Measurements from ENCODE around the gene GPR183.

GPR183 gene

DNA sequence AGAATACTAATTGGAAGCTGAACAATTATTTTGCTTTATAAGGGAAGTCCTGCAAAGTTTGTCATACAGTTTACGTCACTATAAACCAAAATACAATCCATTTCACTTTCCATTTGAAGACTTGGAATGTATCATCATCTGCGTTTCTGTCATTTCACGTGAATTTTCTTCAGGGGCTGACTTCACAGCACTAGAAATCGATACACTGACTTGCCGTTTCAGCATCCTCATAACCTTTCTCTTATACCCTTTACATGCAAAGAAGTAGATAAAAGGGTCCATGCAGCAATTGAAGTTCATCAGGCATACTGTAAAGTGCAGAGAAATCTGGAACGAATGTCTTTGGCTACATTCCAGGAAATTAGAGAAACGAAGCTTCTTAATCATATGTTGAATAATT lies 12.2 kb downstream of the GPR183 start:
- Histone ChIP-seq H3K23ac (ENCODE audit: low read depth, low read length, poor library complexity) (no peak overlapping the region), H3K4me2 (ENCODE audit: insufficient read depth, low read length, poor library complexity, severe bottlenecking) (no peak overlapping the region), H3K4me1 (ENCODE audit: control insufficient read depth in 2 of 2, insufficient read depth in 1 of 2, low read depth in 1 of 2, low read length in 2 of 2) (no peaks in the 10 kb centered on the region), H4K8ac (ENCODE audit: low read depth, low read length) (no peak overlapping the region), H2AFZ (ENCODE audit: low read length) (no peak overlapping the region), H3K4ac (ENCODE audit: low read length) (no peak overlapping the region), H3K36me3 (replicated peaks in 1 of 2; ENCODE audit: control insufficient read depth in 2 of 2, insufficient read depth in 2 of 2, low read length in 2 of 2) (no peaks in the 10 kb centered on the region), H2BK15ac (ENCODE audit: low read length) (no peak overlapping the region), H3K9me3 (replicated peaks in 1 of 2; ENCODE audit: control insufficient read depth in 2 of 2, insufficient read depth in 1 of 2, low read depth in 1 of 2, low read length in 2 of 2) (no peaks in the 10 kb centered on the region), H2BK120ac (ENCODE audit: low read depth, low read length) (no peak overlapping the region), H2BK12ac (ENCODE audit: low read length) (no peak overlapping the region), H3K79me1 (ENCODE audit: low read depth, low read length) (no peaks in the 10 kb centered on the region), H3K9ac (ENCODE audit: low read depth, low read length, poor library complexity) (no peak overlapping the region), H3K4me3 (ENCODE audit: low read length in 2 of 2) (no peak overlapping the region), H3K14ac (ENCODE audit: low read length) (no peak overlapping the region), H2AK5ac (ENCODE audit: low read depth, low read length) (no peak overlapping the region), H3K18ac (ENCODE audit: low read length) (no peak overlapping the region), H4K91ac (ENCODE audit: low read depth, low read length, poor library complexity) (no peak overlapping the region), H2BK5ac (ENCODE audit: low read length) (no peak overlapping the region), H3K27ac (replicated peaks; ENCODE audit: low read length) (no peak overlapping the region), H3K27me3 (ENCODE audit: control insufficient read depth in 3 of 3, insufficient read depth in 3 of 3, low read depth in 1 of 3, low read length in 3 of 3) (no peaks in the 10 kb centered on the region)
- WGBS, 2 donors (ENCODE audit: extremely low coverage in 2 of 2, insufficient read length in 2 of 2, insufficient replicate concordance in 1 of 2): no CpG with 5 or more reads among the region's 7 CpGs
- no peak for DNase-seq (ENCODE audit: low spot score)

DNA sequence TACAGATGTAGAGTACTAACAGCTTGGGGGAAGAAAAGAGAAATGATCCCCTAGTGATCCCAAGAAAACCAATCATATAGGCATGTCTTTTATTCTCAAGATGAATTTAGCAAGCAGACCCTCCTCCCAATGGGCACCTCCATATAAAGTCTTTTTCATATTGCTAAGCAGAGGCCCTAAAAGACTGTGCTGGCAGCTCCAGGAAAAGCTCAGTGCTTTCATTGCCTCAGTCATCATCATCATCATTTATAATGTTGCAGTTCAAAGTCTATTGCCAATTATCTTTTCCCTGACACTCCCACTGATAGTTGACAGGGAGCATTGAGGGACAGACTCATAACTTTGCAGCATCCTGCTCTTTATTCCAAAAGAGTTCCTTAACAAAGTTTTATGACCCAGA lies 13.0 kb downstream of the GPR183 start:
- DNase-seq (ENCODE audit: low spot score): no peak
- no peak overlapping the region for H2AFZ ChIP-seq (ENCODE audit: low read length)
- no peak overlapping the region for H3K4me2 ChIP-seq (ENCODE audit: insufficient read depth, low read length, poor library complexity, severe bottlenecking)

DNA sequence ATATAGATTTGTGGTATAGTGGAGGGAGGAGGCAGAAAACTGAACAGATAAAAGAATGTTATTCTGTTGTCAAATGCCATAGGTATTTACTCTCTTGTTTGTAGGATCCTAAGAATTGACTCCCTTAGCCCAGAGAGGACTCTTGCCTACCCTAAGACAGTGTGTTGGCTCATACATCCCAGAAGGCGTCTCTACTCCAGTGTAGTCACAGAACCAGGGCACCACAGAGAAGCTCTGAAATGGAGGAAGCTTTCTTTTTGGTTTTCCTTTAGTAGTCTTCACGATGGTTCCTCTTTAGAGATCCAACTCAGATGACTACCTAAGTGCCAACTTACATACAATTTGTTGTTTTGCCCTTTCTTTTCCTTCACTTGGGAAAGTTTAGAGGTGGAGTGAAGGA lies 14.0 kb downstream of the GPR183 start:
- Histone ChIP-seq H3K27me3 (ENCODE audit: control insufficient read depth in 3 of 3, insufficient read depth in 3 of 3, low read depth in 1 of 3, low read length in 3 of 3) (no peaks in the 10 kb centered on the region), H3K23ac (ENCODE audit: low read depth, low read length, poor library complexity) (no peak overlapping the region), H4K91ac (ENCODE audit: low read depth, low read length, poor library complexity) (no peak overlapping the region), H3K36me3 (replicated peaks in 1 of 2; ENCODE audit: control insufficient read depth in 2 of 2, insufficient read depth in 2 of 2, low read length in 2 of 2) (no peaks in the 10 kb centered on the region), H3K4me1 (ENCODE audit: control insufficient read depth in 2 of 2, insufficient read depth in 1 of 2, low read depth in 1 of 2, low read length in 2 of 2) (no peaks in the 10 kb centered on the region), H2BK5ac (ENCODE audit: low read length) (no peak overlapping the region), H3K4ac (ENCODE audit: low read length) (no peak overlapping the region), H2BK15ac (ENCODE audit: low read length) (no peak overlapping the region), H3K4me2 (ENCODE audit: insufficient read depth, low read length, poor library complexity, severe bottlenecking) (no peak overlapping the region), H3K14ac (ENCODE audit: low read length) (no peak overlapping the region), H3K18ac (ENCODE audit: low read length) (no peak overlapping the region), H3K4me3 (ENCODE audit: low read length in 2 of 2) (no peak overlapping the region), H4K8ac (ENCODE audit: low read depth, low read length) (no peak overlapping the region), H2AFZ (ENCODE audit: low read length) (no peak overlapping the region), H3K9ac (ENCODE audit: low read depth, low read length, poor library complexity) (no peak overlapping the region), H3K9me3 (replicated peaks in 1 of 2; ENCODE audit: control insufficient read depth in 2 of 2, insufficient read depth in 1 of 2, low read depth in 1 of 2, low read length in 2 of 2) (no peaks in the 10 kb centered on the region), H3K79me1 (ENCODE audit: low read depth, low read length) (no peaks in the 10 kb centered on the region), H2BK12ac (ENCODE audit: low read length) (no peak overlapping the region), H2AK5ac (ENCODE audit: low read depth, low read length) (no peak overlapping the region), H3K27ac (replicated peaks; ENCODE audit: low read length) (no peak overlapping the region), H2BK120ac (ENCODE audit: low read depth, low read length) (no peak overlapping the region)
- no peak for DNase-seq (ENCODE audit: low spot score)
- WGBS, 2 donors (ENCODE audit: extremely low coverage in 2 of 2, insufficient read length in 2 of 2, insufficient replicate concordance in 1 of 2): no CpG with 5 or more reads among the region's 2 CpGs

More for the DNA sequence above, 13.0 kb downstream of the GPR183 start:
- Histone ChIP-seq H3K4ac (ENCODE audit: low read length) (no peak overlapping the region), H3K4me1 (ENCODE audit: control insufficient read depth in 2 of 2, insufficient read depth in 1 of 2, low read depth in 1 of 2, low read length in 2 of 2) (no peaks in the 10 kb centered on the region), H3K4me3 (ENCODE audit: low read length in 2 of 2) (no peak overlapping the region), H3K36me3 (replicated peaks in 1 of 2; ENCODE audit: control insufficient read depth in 2 of 2, insufficient read depth in 2 of 2, low read length in 2 of 2) (no peaks in the 10 kb centered on the region), H3K18ac (ENCODE audit: low read length) (no peak overlapping the region), H4K91ac (ENCODE audit: low read depth, low read length, poor library complexity) (no peak overlapping the region), H3K9ac (ENCODE audit: low read depth, low read length, poor library complexity) (no peak overlapping the region), H4K8ac (ENCODE audit: low read depth, low read length) (no peak overlapping the region), H3K14ac (ENCODE audit: low read length) (no peak overlapping the region), H2BK12ac (ENCODE audit: low read length) (no peak overlapping the region), H2BK120ac (ENCODE audit: low read depth, low read length) (no peak overlapping the region), H2BK15ac (ENCODE audit: low read length) (no peak overlapping the region), H2BK5ac (ENCODE audit: low read length) (no peak overlapping the region), H3K9me3 (replicated peaks in 1 of 2; ENCODE audit: control insufficient read depth in 2 of 2, insufficient read depth in 1 of 2, low read depth in 1 of 2, low read length in 2 of 2) (no peaks in the 10 kb centered on the region), H3K27ac (replicated peaks; ENCODE audit: low read length) (no peak overlapping the region), H2AK5ac (ENCODE audit: low read depth, low read length) (no peak overlapping the region), H3K23ac (ENCODE audit: low read depth, low read length, poor library complexity) (no peak overlapping the region), H3K27me3 (ENCODE audit: control insufficient read depth in 3 of 3, insufficient read depth in 3 of 3, low read depth in 1 of 3, low read length in 3 of 3) (no peaks in the 10 kb centered on the region), H3K79me1 (ENCODE audit: low read depth, low read length) (no peaks in the 10 kb centered on the region)

- no peaks in the 10 kb centered on the region for H3K36me3 ChIP-seq (replicated peaks in 1 of 2; ENCODE audit: control insufficient read depth in 2 of 2, insufficient read depth in 2 of 2, low read length in 2 of 2)
- no peaks in the 10 kb centered on the region for H3K4me1 ChIP-seq (ENCODE audit: control insufficient read depth in 2 of 2, insufficient read depth in 1 of 2, low read depth in 1 of 2, low read length in 2 of 2)
- no peak overlapping the region for H2AK5ac ChIP-seq (ENCODE audit: low read depth, low read length)
- H4K91ac ChIP-seq (ENCODE audit: low read depth, low read length, poor library complexity): no peak overlapping the region
- H3K23ac ChIP-seq (ENCODE audit: low read depth, low read length, poor library complexity): no peak overlapping the region
- no peak for DNase-seq (ENCODE audit: low spot score)
- no peak overlapping the region for H3K14ac ChIP-seq (ENCODE audit: low read length)
- no peak overlapping the region for H3K4me2 ChIP-seq (ENCODE audit: insufficient read depth, low read length, poor library complexity, severe bottlenecking)
- no peaks in the 10 kb centered on the region for H3K9me3 ChIP-seq (replicated peaks in 1 of 2; ENCODE audit: control insufficient read depth in 2 of 2, insufficient read depth in 1 of 2, low read depth in 1 of 2, low read length in 2 of 2)
- H3K9ac ChIP-seq (ENCODE audit: low read depth, low read length, poor library complexity): no peak overlapping the region
- H3K4me3 ChIP-seq (ENCODE audit: low read length in 2 of 2): no peak overlapping the region
- H3K4ac ChIP-seq (ENCODE audit: low read length): no peak overlapping the region
- H3K27me3 ChIP-seq (ENCODE audit: control insufficient read depth in 3 of 3, insufficient read depth in 3 of 3, low read depth in 1 of 3, low read length in 3 of 3): no peaks in the 10 kb centered on the region
- no peak overlapping the region for H3K27ac ChIP-seq (replicated peaks; ENCODE audit: low read length)
- no peak overlapping the region for H4K8ac ChIP-seq (ENCODE audit: low read depth, low read length)
- no CpG with 5 or more reads among the region's 3 CpGs for WGBS, 2 donors (ENCODE audit: extremely low coverage in 2 of 2, insufficient read length in 2 of 2, insufficient replicate concordance in 1 of 2)
- H2BK15ac ChIP-seq (ENCODE audit: low read length): no peak overlapping the region
- no peaks in the 10 kb centered on the region for H3K79me1 ChIP-seq (ENCODE audit: low read depth, low read length)
- H2BK5ac ChIP-seq (ENCODE audit: low read length): no peak overlapping the region
- no peak overlapping the region for H2AFZ ChIP-seq (ENCODE audit: low read length)
- H2BK120ac ChIP-seq (ENCODE audit: low read depth, low read length): no peak overlapping the region
- H3K18ac ChIP-seq (ENCODE audit: low read length): no peak overlapping the region
- H2BK12ac ChIP-seq (ENCODE audit: low read length): no peak overlapping the region
These were observed 16.3 kb downstream of the GPR183 start for GRCh38 chr13:99290894-99291293.

All from neuronal stem cell (in vitro differentiated cells).